Heart right ventricle (tissue), 16 donors: ENCODE data around the gene CSNK1D. TPM values are rescaled to one million over a fixed set of nuclear protein-coding genes. Genes with fewer than 3 reads are reported as not detected.
"Not testable (repeated sequence)": the region's sequence is repeated elsewhere in the genome, so short reads cannot be mapped to it uniquely, and the experiment has no call there.

Experiments used
- ATAC-seq, 8 donors: fragments of 200-7000 bp; cut with Tn5 transposase; one replicate each; pipeline ENCODE4 v1.9.1; 2020; ENCODE audit warnings: mild to moderate bottlenecking in 8 of 8, moderate library complexity in 8 of 8, moderate number of reproducible peaks in 1 of 8
- DNase-seq, 2 donors: peaks; one replicate each; pipeline ENCODE4 v3.0.0-alpha.2; 2020
- H3K27ac ChIP-seq, 10 donors: fragments of 200-600 bp; sonication (generic) in 2 of 10; one replicate each; pipeline versions ENCODE4 v1.5.0 to v1.8.0; 2020 to 2022; ENCODE audit warnings: mild to moderate bottlenecking in 3 of 10
- H3K27me3 ChIP-seq, 7 donors: fragments of 200-600 bp; one replicate each; pipeline ENCODE4 v1.8.0; 2021 to 2022; ENCODE audit warnings: mild to moderate bottlenecking in 2 of 7
- H3K36me3 ChIP-seq, 9 donors: fragments of 200-600 bp; sonication (generic) in 1 of 9; one replicate each; pipeline versions ENCODE4 v1.5.0 to v1.8.0; 2020 to 2022; ENCODE audit warnings: mild to moderate bottlenecking in 2 of 9
- H3K4me1 ChIP-seq, 9 donors: fragments of 200-600 bp; sonication (generic) in 1 of 9; one replicate each; pipeline versions ENCODE4 v1.5.0 to v1.8.0; 2020 to 2022; ENCODE audit warnings: mild to moderate bottlenecking in 4 of 9
- H3K4me3 ChIP-seq, 10 donors: fragments of 200-600 bp; sonication (generic) in 2 of 10; one replicate each; pipeline versions ENCODE4 v1.5.0 to v1.8.0; 2020 to 2022; ENCODE audit warnings: mild to moderate bottlenecking in 7 of 10, moderate library complexity in 2 of 10
- H3K9me3 ChIP-seq, 11 donors: fragments of 200-600 bp in 10 of 11; sonication (generic) in 2 of 11; one replicate each; pipeline versions ENCODE4 v1.5.0 to v1.8.0; 2013 to 2022; ENCODE audit warnings: mild to moderate bottlenecking in 2 of 11, control low read depth in 1 of 11, moderate library complexity in 1 of 11
- CTCF ChIP-seq, 9 donors: fragments of 200-600 bp; sonication (generic) in 2 of 9; IDR thresholded peaks; one replicate each; pipeline versions ENCODE4 v1.5.0 to v1.8.0; 2021 to 2022; ENCODE audit warnings: antibody characterized with exemption in 9 of 9, mild to moderate bottlenecking in 5 of 9, moderate library complexity in 1 of 9
- WGBS, 2 donors: extraction: QIAGEN DNeasy Blood & Tissue Kit; methylation state at CpG; one replicate each; pipeline ENCODE4 v1.1.7; 2013; ENCODE audit warnings: inconsistent platforms in 1 of 2; 5-methylcytosine and 5-hydroxymethylcytosine counted together
- intact Hi-C, 10 donors: fragments of 100-400 bp; cut with DNase I; formaldehyde crosslinking; loops; one replicate each; pipeline versions ENCODE4 v1.11.1 to v1.14.2; 2022
- polyA plus RNA-seq, 2 donors: library from polyadenylated mRNA; stranded (reverse); fragments of 200-250 nt; gene quantifications; one replicate each; pipeline ENCODE4 v1.2.3, GENCODE V29; 2013
- total RNA-seq, 10 donors: library from RNA; stranded (reverse); fragmentation: NEBNext Ultra II Directional in 3 of 10; extraction: Animal tissue kit (Norgen Biotek cat#: 25700) in 3 of 10; gene quantifications; one replicate each; pipeline versions ENCODE4 v1.2.1 to v1.2.4, GENCODE V29; 2021 to 2023
- donor health status: Arrhythmogenic right ventricular cardiomyopathy.
- donor health status: ischemic (EF 13 %, LVEDD 7.1; RV severe dilation, severe dysfunction).
- donor health status: healthy with polysubstance abuse.
- donor health status: DM: no; HTN: yes; CAD: no.
- donor health status: DM: no; HTN: no; CAD: no.
- donor health status: ischemic (EF 25% LVEDD 6.9; RV normal size, moderate dysfunction).
- donor health status: ischemic (EF 25% LVEDD 5.7; RV mildly dilated, moderate dysfunction).
- donor health status: healthy.
- donor health status: DM: yes; HTN: yes; CAD: no.
- donor health status: Ischemic cardiomyopathy.
- donor health status: ischemic (EF 35%, LVEDD 5.7; RV mildly dilated, moderate dysfunction).
- donor health status: nonischemic (EF 11% LVEDD 7.7; RV severe dilation, severe dysfunction).
- donor health status: DM: yes; HTN: yes; CAD: no.
- donor health status: PGD.
- donor health status: ischemic (EF 29% LVEDD 5.4; RV normal size, mild dysfunction).
- donor health status: nonischemic (EF 23%, LVEDD 6.1; RV moderate dilation, normal function).

CSNK1D gene
- total and polyA plus RNA-seq, 12 donors, result 54.4 to 72.7 (median 66.8) TPM

- DNase-seq (peak; percentile 75 to 85), ATAC-seq (peak; percentile 67 to 92 (median 82))
- peak within 1 kb of the TSS; percentile 45 to 97 (median 82) for H3K27ac ChIP-seq
- H3K27me3 ChIP-seq, result no peaks in the 10 kb centered on the region
- peaks cover 0 to 3% (median 0%) of the 10 kb centered on the region in 9 donors for H3K36me3 ChIP-seq
- no peak for TF ChIP-seq CTCF (IDR thresholded peaks at IDR 0.05)
- H3K4me1 ChIP-seq, result peaks cover 11 to 52% (median 29%) of the 10 kb centered on the region in 9 donors
- WGBS, 2 donors, result 0 to 1% methylated on average over 95 to 116 of the region's 116 CpGs
- peak within 1 kb of the TSS; percentile 75 to 99 (median 95) for H3K4me3 ChIP-seq
- no peaks in the 10 kb centered on the region for H3K9me3 ChIP-seq
- intact Hi-C loops, result no loop called here
Measured at GRCh38 chr17:82212331-82213250, 60.9 kb downstream of the CSNK1D start, which contains the start of gene CCDC57. CCDC57 (minus strand) TSS chr17:82212842; CDS start chr17:82201944, 10,898 bp downstream.

DNA sequence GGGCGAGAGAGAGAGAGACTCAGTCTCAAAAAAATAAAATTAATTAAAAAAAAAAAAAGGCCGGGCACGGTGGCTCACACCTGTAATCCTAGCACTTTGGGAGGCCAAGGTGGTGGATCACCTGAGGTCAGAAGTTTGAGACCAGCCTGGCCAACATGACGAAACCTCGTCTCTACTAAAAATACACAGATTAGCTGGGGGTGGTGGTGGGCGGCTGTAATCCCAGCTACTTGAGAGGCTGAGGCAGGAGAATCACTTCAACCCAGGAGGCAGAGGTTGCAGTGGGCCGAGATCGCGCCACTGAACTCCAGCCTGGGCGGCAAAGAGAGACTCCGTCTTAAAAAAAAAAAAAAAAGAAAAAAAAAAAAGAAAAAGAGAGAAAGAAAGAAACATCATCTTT lies 62.8 kb downstream of the CSNK1D start:
- DNase-seq, ATAC-seq, H3K36me3 ChIP-seq, H3K27ac ChIP-seq, intact Hi-C loops, H3K27me3 ChIP-seq, H3K4me3 ChIP-seq, H3K9me3 ChIP-seq: not testable (repeated sequence)
- 93 to 94% methylated on average over 11 of the region's 11 CpGs for WGBS, 2 donors
- H3K4me1 ChIP-seq, result peaks cover 3 to 44% (median 24%) of the 10 kb centered on the region in 9 donors

DNA sequence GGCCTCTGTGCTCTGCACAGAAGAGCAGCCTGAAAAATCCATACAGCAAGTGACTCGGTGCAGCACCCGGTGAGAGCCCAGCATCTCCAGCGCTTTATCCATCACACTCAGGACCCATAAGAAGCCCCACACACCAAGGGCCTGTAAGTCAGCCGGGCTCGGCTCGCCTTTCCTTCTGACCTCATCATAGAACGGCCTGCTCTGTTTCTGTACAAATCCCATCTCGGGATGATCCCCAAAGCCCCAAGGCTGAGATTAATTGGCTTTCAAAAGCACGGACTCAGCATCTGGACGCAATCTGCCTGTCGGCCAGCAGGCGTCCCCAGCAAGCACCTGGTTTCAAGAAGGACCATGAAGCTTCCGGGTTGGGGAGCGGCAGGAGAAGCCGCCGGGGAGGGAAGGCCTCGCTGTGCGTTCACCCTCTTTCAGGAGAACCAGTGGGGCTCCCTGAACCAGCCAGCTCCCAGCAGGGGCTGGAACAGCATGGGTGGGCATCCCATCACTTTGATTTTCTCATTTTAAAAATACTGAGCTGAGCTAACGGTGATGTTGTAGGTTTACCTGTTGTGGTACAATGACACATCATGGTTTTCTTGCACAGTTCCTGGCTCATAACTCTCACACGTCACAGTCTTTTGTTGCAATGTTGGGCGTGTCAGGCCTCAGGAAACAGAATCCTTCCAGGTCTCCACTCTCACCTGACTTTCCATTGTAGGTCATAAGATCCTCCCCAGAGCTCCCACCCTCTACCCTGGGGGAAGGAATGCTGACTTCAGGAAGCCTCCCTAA lies 67.6 kb downstream of the CSNK1D start:
- Histone ChIP-seq H3K4me3 (peak overlapping the region in 6 of 10 donors; percentile 3 to 27 (median 13)), H3K27me3 (no peaks in the 10 kb centered on the region), H3K27ac (peak overlapping the region in 8 of 10 donors; percentile 48 to 84 (median 72)), H3K4me1 (peaks cover 0 to 27% (median 11%) of the 10 kb centered on the region in 9 donors), H3K36me3 (peaks cover 0 to 12% (median 0%) of the 10 kb centered on the region in 9 donors), H3K9me3 (no peaks in the 10 kb centered on the region)
- peak; percentile 80 to 98 (median 92) for TF ChIP-seq CTCF (IDR thresholded peaks at IDR 0.05)
- peak; percentile 68 to 90 (median 86) for ATAC-seq
- DNase-seq, result peak; percentile 80 to 81
- intact Hi-C loops, result loop anchor here in 9 of 10 donors (1.0 to 10.0 kb wide), 5 partner anchors 115 to 209 kb away; partner anchors contain the start of genes HEXD (in 2 of the 9) and OGFOD3 (in 2 of the 9)
- WGBS, 2 donors, result 18 to 20% methylated on average over 21 of the region's 21 CpGs

DNA sequence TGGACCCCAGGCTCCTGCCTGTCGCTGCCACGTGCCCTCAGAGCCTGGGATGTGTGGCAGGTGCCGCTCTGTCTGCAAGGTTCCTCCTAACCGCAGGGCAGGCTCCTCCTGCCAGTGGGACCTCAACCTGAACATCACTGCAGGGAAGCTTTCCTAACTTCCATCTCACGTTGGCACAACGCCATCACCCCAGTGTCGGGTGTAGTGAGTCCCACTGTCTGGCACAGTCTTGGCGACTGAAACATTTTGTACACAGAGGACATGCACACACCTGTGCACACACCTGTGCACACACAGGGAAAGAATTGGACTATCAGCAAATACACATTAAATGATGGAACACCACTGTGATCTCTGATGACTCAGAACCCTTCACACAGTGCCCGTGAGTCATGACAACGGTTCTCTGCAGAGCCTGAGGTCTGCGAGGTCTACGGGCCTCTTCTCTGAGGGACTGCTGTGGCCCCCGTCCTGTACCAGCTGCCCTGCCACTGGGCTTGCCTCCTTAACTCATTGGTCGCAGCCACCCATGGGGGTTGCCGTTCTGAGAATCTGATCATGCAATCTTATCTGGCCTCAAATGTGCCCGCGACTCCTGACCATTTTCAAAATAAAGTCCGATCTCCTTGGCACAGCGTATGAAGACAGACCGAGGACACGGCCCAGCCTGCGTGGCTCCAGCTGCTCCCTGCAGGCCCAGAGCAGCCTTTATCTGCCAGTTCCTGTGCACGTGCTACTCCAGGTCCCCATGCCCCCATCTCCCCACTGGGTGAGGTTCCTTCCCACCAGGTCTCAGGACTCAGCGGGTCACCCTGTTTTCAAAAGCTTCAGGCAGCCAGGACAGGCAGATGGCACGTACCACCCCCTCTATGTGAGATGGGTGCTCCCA lies 68.4 kb downstream of the CSNK1D start:
- H3K27me3 ChIP-seq, result no peaks in the 10 kb centered on the region
- H3K4me1 ChIP-seq, result peaks cover 0 to 27% (median 11%) of the 10 kb centered on the region in 9 donors
- peak overlapping the region in 1 of 10 donors; percentile 27 for H3K4me3 ChIP-seq
- H3K27ac ChIP-seq, result peak overlapping the region in 6 of 10 donors; percentile 1 to 84 (median 68)
- DNase-seq, result no peak
- no peak for TF ChIP-seq CTCF (IDR thresholded peaks at IDR 0.05)
- intact Hi-C loops, result loop anchor here in 8 of 10 donors (1.0 to 10.0 kb wide), 5 partner anchors 107 to 210 kb away; partner anchors contain the start of genes HEXD (in 2 of the 8) and OGFOD3 (in 2 of the 8)
- no peaks in the 10 kb centered on the region for H3K9me3 ChIP-seq
- H3K36me3 ChIP-seq, result peaks cover 0 to 21% (median 0%) of the 10 kb centered on the region in 9 donors
- WGBS, 2 donors, result 66 to 76% methylated on average over 25 of the region's 25 CpGs
- ATAC-seq, result peak in 7 of 8 donors; percentile 14 to 56 (median 28)
